GM06990 (cell line): Measurements from ENCODE around the gene SMIM22.

Experiments
- DNase-seq: peaks from one replicate; pipeline ENCODE4 v3.0.0-alpha.2; 2011; ENCODE audit not compliant: insufficient read length; ENCODE audit errors: extremely low read depth
- H3K27me3 ChIP-seq: replicated peaks from 2 replicates; pipeline ENCODE4 v1.6.0; 2011; ENCODE audit warnings: low read length; ENCODE audit not compliant: control insufficient read depth, insufficient read depth
- H3K36me3 ChIP-seq: 2 replicates; pipeline ENCODE4 v1.5.1; 2011; ENCODE audit warnings: low read length; ENCODE audit not compliant: control insufficient read depth, insufficient read depth
- H3K4me3 ChIP-seq: replicated peaks from 2 replicates; pipeline ENCODE4 v1.5.1; 2011; ENCODE audit warnings: low read depth, mild to moderate bottlenecking, control low read depth, low read length
- CTCF ChIP-seq: IDR thresholded peaks from 2 replicates; pipeline ENCODE4 v1.5.1; 2011; ENCODE audit warnings: low read length, control low read depth, mild to moderate bottlenecking, inconsistent platforms; ENCODE audit not compliant: insufficient read depth, poor library complexity, severe bottlenecking

SMIM22 gene

GRCh38 chr16:4772351-4772750, 22.8 kb upstream of the SMIM22 start:
- no peaks in the 10 kb centered on the region for H3K36me3 ChIP-seq
- H3K4me3 ChIP-seq, result no peak overlapping the region
- no peak for TF ChIP-seq CTCF
- DNase-seq, result no peak
- H3K27me3 ChIP-seq, result no peaks in the 10 kb centered on the region

GRCh38 chr16:4775005-4775404, 20.2 kb upstream of the SMIM22 start:
- H3K4me3 ChIP-seq, result no peak overlapping the region
- no peak for DNase-seq
- H3K36me3 ChIP-seq, result no peaks in the 10 kb centered on the region
- TF ChIP-seq CTCF, result no peak
- H3K27me3 ChIP-seq, result no peaks in the 10 kb centered on the region

- Histone ChIP-seq H3K27me3 (no peaks in the 10 kb centered on the region), H3K36me3 (no peaks in the 10 kb centered on the region), H3K4me3 (no peak overlapping the region)
- no peak for TF ChIP-seq CTCF
- DNase-seq, result no peak
Observed at GRCh38 chr16:4776141-4776705, 18.9 kb upstream of the SMIM22 start.

- H3K27me3 ChIP-seq, result no peaks in the 10 kb centered on the region
Observed at GRCh38 chr16:4777339-4778049, 17.7 kb upstream of the SMIM22 start.

GRCh38 chr16:4778050-4778392, 17.1 kb upstream of the SMIM22 start:
- H3K27me3 ChIP-seq, result no peaks in the 10 kb centered on the region
- DNase-seq, result no peak
- no peak overlapping the region for H3K4me3 ChIP-seq
- H3K36me3 ChIP-seq, result no peaks in the 10 kb centered on the region
- no peak for TF ChIP-seq CTCF

More at GRCh38 chr16:4777339-4778049, 17.7 kb upstream of the SMIM22 start:
- Histone ChIP-seq H3K4me3 (no peak overlapping the region), H3K36me3 (no peaks in the 10 kb centered on the region)
- no peak for DNase-seq
- TF ChIP-seq CTCF, result no peak
